GM12801 (cell line): ENCODE measurements around the gene FBLN1.

Source experiments
- CTCF ChIP-seq: IDR thresholded peaks from one replicate; pipeline ENCODE4 v1.5.1; 2011; ENCODE audit warnings: control low read depth; ENCODE audit not compliant: insufficient read length; ENCODE audit errors: extremely low read depth

FBLN1 gene

GRCh38 chr22:45548991-45549761, 46.5 kb downstream of the FBLN1 start:
- TF ChIP-seq CTCF = no peak

GRCh38 chr22:45549762-45550378, 47.2 kb downstream of the FBLN1 start:
- TF ChIP-seq CTCF = no peak

GRCh38 chr22:45550416-45550815, 47.7 kb downstream of the FBLN1 start:
- no peak for TF ChIP-seq CTCF

- no peak for TF ChIP-seq CTCF
Measured at GRCh38 chr22:45550891-45551290, 48.2 kb downstream of the FBLN1 start.

GRCh38 chr22:45551310-45552016, 48.8 kb downstream of the FBLN1 start:
- TF ChIP-seq CTCF = no peak

- no peak for TF ChIP-seq CTCF
Measured at GRCh38 chr22:45552017-45552411, 49.3 kb downstream of the FBLN1 start.

- TF ChIP-seq CTCF = no peak
Measured at GRCh38 chr22:45552580-45553350, 50.1 kb downstream of the FBLN1 start.
